C4-2B (cell line): Measurements from ENCODE around the gene THOC7.

Experiments
- H3K27ac ChIP-seq: fragments of 450-650 bp; 2 replicates; pipeline ENCODE4 v1.5.1; 2017
- CTCF ChIP-seq: fragments of 450-650 bp; conservative IDR thresholded peaks from 2 replicates; pipeline ENCODE4 v1.5.1; 2017; ENCODE audit warnings: mild to moderate bottlenecking
- ZFX ChIP-seq: fragments of 450-650 bp; IDR thresholded peaks from 2 replicates; pipeline ENCODE4 v1.6.1; 2017

THOC7 gene

GRCh38 chr3:63814237-63814636, 49.4 kb downstream of the THOC7 start:
- TF ChIP-seq CTCF = no peak
- TF ChIP-seq ZFX = no peak
- no peak overlapping the region for H3K27ac ChIP-seq

- TF ChIP-seq CTCF = no peak
- no peak for TF ChIP-seq ZFX
- no peak overlapping the region for H3K27ac ChIP-seq
Observed at GRCh38 chr3:63809607-63810006, 54.0 kb downstream of the THOC7 start.

GRCh38 chr3:63808633-63809032, 55.0 kb downstream of the THOC7 start:
- no peak overlapping the region for H3K27ac ChIP-seq
- TF ChIP-seq CTCF = no peak
- no peak for TF ChIP-seq ZFX

DNA sequence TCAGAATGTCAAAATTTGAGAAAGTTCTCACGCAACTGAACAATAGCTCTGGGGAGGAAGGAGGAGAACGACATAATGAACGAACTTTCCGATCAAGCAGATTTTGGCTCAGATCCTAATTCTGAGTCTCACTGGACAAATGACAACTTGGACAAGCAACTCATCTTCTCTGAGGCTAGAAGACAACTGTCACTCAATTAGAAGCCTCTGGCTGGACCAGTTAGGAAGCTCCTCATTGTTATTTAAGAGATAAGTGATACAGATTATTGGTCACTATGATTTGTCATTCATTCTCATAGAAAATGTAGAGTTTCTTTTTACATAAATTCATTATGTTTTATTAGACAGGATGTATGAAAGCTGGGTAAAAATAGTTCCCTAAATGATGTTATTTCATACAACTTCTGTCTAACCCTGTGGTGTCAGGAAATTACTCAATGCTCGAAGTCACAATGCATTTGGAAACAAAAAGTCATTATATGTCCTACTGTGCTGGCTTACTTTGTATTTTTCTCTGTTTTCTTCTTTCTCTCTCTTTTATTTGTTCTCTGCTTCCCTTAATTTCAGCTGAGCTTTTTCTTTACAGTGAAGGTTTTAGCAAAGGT, 55.5 kb downstream of the THOC7 start:
- TF ChIP-seq ZFX = no peak
- TF ChIP-seq CTCF = no peak
- H3K27ac ChIP-seq = no peak overlapping the region

GRCh38 chr3:63803911-63804310, 59.7 kb downstream of the THOC7 start:
- TF ChIP-seq ZFX (no peak), CTCF (no peak)
- no peak overlapping the region for H3K27ac ChIP-seq

GRCh38 chr3:63800097-63800496, 63.5 kb downstream of the THOC7 start:
- no peak overlapping the region for H3K27ac ChIP-seq
- TF ChIP-seq CTCF = no peak
- no peak for TF ChIP-seq ZFX

GRCh38 chr3:63798949-63799348, 64.7 kb downstream of the THOC7 start:
- no peak for TF ChIP-seq ZFX
- no peak for TF ChIP-seq CTCF
- no peak overlapping the region for H3K27ac ChIP-seq
